ENCODE measurements around the gene LRRC26. TPM values are rescaled to one million over a fixed set of nuclear protein-coding genes. Genes with fewer than 3 reads are reported as not detected.

LRRC26 gene
- total and polyA plus RNA-seq, 2 of the 13 experiments (the other 11 are each of a cell fraction or from before 2014, with no cell fraction given): not detected

DNA sequence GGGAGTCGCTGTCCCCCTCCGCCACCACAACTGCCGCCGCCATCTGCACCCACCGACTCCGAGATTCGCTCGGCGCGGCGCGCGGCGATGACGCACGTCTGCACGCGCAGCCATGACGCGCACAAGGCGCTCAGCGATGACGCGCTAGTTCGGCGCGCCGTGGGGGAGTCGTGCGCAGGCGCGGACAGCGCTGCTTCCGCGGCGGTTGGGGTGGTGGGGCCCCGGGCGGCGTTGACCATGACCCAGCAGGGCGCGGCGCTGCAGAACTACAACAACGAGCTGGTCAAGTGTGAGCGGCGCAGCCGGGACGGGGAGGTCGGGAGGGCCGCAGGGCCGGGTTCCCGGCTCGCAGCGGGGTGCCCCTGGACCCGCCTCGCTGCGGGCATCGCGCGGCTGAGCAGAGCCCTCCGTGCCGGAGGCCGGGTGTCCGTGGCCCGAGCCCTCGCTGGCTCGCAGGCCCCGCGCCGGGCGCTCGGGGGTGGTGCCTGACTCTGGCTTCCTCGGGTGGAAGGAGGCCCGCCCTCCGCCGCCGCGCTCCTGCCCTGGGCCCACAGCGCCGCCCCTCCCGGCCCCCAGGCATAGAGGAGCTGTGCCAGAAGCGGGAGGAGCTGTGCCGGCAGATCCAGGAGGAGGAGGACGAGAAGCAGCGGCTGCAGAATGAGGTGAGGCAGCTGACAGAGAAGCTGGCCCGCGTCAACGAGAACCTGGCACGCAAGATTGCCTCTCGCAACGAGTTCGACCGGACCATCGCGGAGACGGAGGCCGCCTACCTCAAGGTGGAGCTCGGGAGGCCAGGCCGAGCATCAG, 18.8 kb upstream of the LRRC26 start, which contains the start of the genes ANAPC2 and SSNA1 (continued):
- TF ChIP-seq ZNF18 (CRISPR knock-in tag; IDR thresholded peaks at IDR 0.05; ENCODE audit: insufficient replicate concordance) (peak; percentile 75), ZZZ3 (CRISPR knock-in tag; IDR thresholded peaks at IDR 0.05; ENCODE audit: borderline replicate concordance) (peak; percentile 90; the same call in 1 of the 2 replicates), GFI1 (CRISPR knock-in tag; IDR thresholded peaks at IDR 0.05; ENCODE audit: borderline replicate concordance) (no peak; the same call in 1 of the 2 replicates), SMC3 (IDR thresholded peaks at IDR 0.05; ENCODE audit: low read length) (peak; percentile 30; the same call in 1 of the 2 replicates), ZNF326 (CRISPR knock-in tag; IDR thresholded peaks at IDR 0.05; ENCODE audit: borderline replicate concordance) (no peak), MYC (CRISPR knock-in tag; IDR thresholded peaks at IDR 0.05; ENCODE audit: borderline replicate concordance) (peak; percentile 92), ZNF138 (CRISPR knock-in tag; IDR thresholded peaks at IDR 0.05; ENCODE audit: low read depth) (peak; percentile 53; the same call in 1 of the 2 replicates), HIVEP1 (CRISPR knock-in tag; IDR thresholded peaks at IDR 0.05) (no peak), NBN (conservative IDR thresholded peaks at IDR 0.05) (no peak), YEATS4 (CRISPR knock-in tag; IDR thresholded peaks at IDR 0.05; ENCODE audit: borderline replicate concordance) (peak; percentile 94), TAF15 (IDR thresholded peaks at IDR 0.05; ENCODE audit: low read depth, low read length, poor library complexity, severe bottlenecking) (no peak), ZNF772 (CRISPR knock-in tag; IDR thresholded peaks at IDR 0.05) (peak; percentile 70; the same call in 1 of the 2 replicates), THAP11 (CRISPR knock-in tag; IDR thresholded peaks at IDR 0.05) (peak; percentile 97), ZNF816 (CRISPR knock-in tag; IDR thresholded peaks at IDR 0.05; ENCODE audit: borderline replicate concordance) (no peak; the same call in 1 of the 2 replicates), PBX3 (CRISPR knock-in tag; IDR thresholded peaks at IDR 0.05; ENCODE audit: borderline replicate concordance) (no peak), MYNN (CRISPR knock-in tag; IDR thresholded peaks at IDR 0.05; ENCODE audit: low read depth) (no peak), NONO (IDR thresholded peaks at IDR 0.05) (no peak), NONO (CRISPR knock-in tag; conservative IDR thresholded peaks at IDR 0.05) (peak; percentile 99), HDAC2 (CRISPR knock-in tag; IDR thresholded peaks at IDR 0.05) (peak; percentile 98), KDM4B (CRISPR knock-in tag; IDR thresholded peaks at IDR 0.05) (0 out of 2 replicates have a peak, but pooled peaks have one; percentile 18)
- TF ChIP-seq, protein P1, sequence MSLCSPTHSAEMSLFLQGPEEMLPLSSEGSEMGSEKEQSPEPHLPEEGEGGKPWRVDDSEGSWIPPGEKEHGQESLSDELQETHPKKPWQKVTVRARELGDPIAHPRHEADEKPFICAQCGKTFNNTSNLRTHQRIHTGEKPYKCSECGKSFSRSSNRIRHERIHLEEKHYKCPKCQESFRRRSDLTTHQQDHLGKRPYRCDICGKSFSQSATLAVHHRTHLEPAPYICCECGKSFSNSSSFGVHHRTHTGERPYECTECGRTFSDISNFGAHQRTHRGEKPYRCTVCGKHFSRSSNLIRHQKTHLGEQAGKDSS (CRISPR knock-in tag; IDR thresholded peaks at IDR 0.05; ENCODE audit: borderline replicate concordance, low read depth): no peak; the same call in 1 of the 2 replicates
- TF ChIP-seq, protein P2, sequence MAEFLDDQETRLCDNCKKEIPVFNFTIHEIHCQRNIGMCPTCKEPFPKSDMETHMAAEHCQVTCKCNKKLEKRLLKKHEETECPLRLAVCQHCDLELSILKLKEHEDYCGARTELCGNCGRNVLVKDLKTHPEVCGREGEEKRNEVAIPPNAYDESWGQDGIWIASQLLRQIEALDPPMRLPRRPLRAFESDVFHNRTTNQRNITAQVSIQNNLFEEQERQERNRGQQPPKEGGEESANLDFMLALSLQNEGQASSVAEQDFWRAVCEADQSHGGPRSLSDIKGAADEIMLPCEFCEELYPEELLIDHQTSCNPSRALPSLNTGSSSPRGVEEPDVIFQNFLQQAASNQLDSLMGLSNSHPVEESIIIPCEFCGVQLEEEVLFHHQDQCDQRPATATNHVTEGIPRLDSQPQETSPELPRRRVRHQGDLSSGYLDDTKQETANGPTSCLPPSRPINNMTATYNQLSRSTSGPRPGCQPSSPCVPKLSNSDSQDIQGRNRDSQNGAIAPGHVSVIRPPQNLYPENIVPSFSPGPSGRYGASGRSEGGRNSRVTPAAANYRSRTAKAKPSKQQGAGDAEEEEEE (CRISPR knock-in tag; IDR thresholded peaks at IDR 0.05; ENCODE audit: borderline replicate concordance): no peak; the same call in 1 of the 2 replicates

Measured in HepG2 (cell line).